Spleen (tissue), 7 donors: ENCODE results near the gene NRXN3.

Source experiments
- POLR2A ChIP-seq, 3 donors: fragments of 450-650 bp; IDR thresholded peaks; one replicate each; pipeline ENCODE4 v1.5.1; 2017; ENCODE audit warnings: antibody characterized with exemption in 3 of 3, mild to moderate bottlenecking in 1 of 3
- POLR2AphosphoS5 ChIP-seq, 3 donors: sonication (generic); formaldehyde crosslinking; IDR thresholded peaks; one replicate each; pipeline ENCODE4 v1.5.1; 2017; ENCODE audit warnings: antibody characterized with exemption in 3 of 3
- TF ChIP-seq, protein P1 (sequence below), 11 experiments: fragments of 200-600 bp in 7 of 11; fragments of 450-650 bp in 4 of 11; sonication (generic) in 4 of 11; IDR thresholded peaks in 8 of 11; conservative IDR thresholded peaks in 3 of 11; 1 replicate in 7 of 11; 2 replicates in 4 of 11; pipeline versions ENCODE4 v1.4.0 to v1.8.0; 2016 to 2021; ENCODE audit warnings: antibody characterized with exemption in 11 of 11, inconsistent platforms in 4 of 11, mild to moderate bottlenecking in 1 of 11
- donor health status: DM: no; HTN: no; CAD: no; lungs with moderate emphysema.
- donor health status: DM: no; HTN: no; CAD: no.
- donor health status: DM: no; HTN: no; CAD: no.

DNA sequence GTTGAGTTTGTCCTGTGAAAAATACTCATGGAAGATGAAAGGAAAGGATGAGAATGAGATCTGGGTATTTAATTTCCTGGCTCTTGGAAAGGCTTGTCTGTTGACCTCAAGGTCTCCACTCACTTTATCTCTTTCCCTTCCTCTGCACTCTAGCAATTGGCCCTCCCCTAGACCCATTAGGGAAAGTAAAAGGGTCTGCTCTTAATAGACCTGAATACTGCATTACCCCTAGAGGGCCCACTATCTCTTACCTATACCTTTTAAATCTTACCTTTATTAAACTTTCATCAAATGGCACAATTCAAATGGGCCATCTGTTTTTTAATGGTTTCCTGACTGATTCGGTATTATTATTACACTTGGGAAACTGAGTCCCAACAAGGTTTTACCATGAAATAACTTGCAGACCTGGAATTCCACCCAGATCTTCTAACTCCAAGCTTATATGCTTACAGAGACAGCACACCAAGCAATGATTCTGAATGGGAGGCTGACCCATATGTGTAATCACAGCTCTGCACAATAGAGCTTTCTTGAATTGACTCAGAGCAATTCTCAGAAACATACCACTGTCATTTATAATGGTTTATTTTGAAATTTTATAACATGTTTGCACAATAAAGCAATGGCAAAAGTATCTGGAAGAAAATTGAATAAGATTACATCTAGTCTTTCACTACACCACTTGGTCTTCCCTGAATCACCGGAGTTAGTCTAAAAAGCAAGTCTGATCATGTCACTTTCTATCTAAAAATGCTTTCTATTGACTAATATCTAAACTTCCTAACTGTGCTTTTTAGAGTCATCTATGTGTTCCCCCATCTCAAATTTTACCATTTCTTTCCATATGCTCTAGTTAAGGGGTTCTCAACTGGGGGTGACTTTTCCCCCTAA, 618.5 kb downstream of the NRXN3 start:
- TF ChIP-seq, protein P1, sequence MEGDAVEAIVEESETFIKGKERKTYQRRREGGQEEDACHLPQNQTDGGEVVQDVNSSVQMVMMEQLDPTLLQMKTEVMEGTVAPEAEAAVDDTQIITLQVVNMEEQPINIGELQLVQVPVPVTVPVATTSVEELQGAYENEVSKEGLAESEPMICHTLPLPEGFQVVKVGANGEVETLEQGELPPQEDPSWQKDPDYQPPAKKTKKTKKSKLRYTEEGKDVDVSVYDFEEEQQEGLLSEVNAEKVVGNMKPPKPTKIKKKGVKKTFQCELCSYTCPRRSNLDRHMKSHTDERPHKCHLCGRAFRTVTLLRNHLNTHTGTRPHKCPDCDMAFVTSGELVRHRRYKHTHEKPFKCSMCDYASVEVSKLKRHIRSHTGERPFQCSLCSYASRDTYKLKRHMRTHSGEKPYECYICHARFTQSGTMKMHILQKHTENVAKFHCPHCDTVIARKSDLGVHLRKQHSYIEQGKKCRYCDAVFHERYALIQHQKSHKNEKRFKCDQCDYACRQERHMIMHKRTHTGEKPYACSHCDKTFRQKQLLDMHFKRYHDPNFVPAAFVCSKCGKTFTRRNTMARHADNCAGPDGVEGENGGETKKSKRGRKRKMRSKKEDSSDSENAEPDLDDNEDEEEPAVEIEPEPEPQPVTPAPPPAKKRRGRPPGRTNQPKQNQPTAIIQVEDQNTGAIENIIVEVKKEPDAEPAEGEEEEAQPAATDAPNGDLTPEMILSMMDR (IDR thresholded peaks at IDR 0.05 in 8 of 11, conservative IDR thresholded peaks at IDR 0.05 in 3 of 11) = no peak
- TF ChIP-seq POLR2A (IDR thresholded peaks at IDR 0.05) = no peak
- TF ChIP-seq POLR2AphosphoS5 (IDR thresholded peaks at IDR 0.05) = no peak
